Tibial nerve (tissue), 4 donors: ENCODE results near the gene CSNK1G1.

Source experiments
- EP300 ChIP-seq, 2 donors: sonication (generic); formaldehyde crosslinking; IDR thresholded peaks; one replicate each; pipeline ENCODE4 v1.6.1; 2017; ENCODE audit warnings: antibody characterized with exemption in 2 of 2, mild to moderate bottlenecking in 1 of 2
- POLR2A ChIP-seq, 2 donors: fragments of 450-650 bp; IDR thresholded peaks; one replicate each; pipeline ENCODE4 v1.6.1; 2017; ENCODE audit warnings: antibody characterized with exemption in 2 of 2, mild to moderate bottlenecking in 2 of 2, moderate library complexity in 2 of 2
- TF ChIP-seq, protein P1 (sequence below), 5 experiments: fragments of 200-600 bp in 3 of 5; fragments of 450-650 bp in 2 of 5; sonication (generic) in 3 of 5; IDR thresholded peaks; one replicate each; pipeline ENCODE4 v1.5.1; 2016 to 2019; ENCODE audit warnings: antibody characterized with exemption in 5 of 5, mild to moderate bottlenecking in 3 of 5, moderate library complexity in 2 of 5

DNA sequence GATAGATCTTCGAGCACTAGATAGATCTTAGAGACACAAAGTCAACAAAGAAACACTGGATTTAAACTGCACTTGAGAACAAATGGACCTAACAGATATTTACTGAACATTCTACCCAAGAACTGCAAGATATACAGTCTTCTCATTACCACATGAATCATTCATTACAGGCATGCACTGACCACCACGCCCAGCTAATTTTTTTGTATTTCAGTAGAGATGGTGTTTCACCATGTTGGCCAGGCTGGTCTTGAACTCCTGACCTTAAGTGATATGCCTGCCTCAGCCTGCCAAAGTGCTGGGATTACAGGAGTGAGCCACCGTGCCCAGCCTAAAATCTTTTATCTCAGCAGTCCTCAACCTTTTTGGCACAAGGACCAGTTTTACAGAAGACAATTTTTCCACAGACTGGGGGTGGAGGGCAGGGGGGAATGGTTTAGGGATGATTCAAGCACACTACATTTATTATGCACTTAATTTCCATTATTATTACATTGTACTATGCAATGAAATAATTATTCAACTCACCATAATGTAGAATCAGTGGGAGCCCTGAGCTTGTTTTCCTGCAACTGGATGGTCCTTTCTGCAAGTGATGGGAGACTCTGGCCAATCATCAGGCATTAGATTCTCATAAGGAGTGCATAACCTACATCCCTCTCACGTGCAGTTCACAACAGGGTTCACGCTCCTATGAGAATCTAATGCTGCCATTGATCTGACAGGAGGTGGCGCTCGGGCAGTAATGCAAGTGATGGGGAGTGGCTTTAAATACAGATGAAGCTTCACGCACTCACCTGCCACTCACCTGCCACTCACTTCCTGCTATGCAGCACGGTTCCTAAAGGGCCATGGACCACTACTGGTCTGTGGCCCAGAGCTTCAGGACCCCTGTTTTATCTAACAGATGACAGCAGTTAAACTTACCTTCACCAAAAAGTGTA lies 21.7 kb downstream of the CSNK1G1 start:
- TF ChIP-seq, protein P1, sequence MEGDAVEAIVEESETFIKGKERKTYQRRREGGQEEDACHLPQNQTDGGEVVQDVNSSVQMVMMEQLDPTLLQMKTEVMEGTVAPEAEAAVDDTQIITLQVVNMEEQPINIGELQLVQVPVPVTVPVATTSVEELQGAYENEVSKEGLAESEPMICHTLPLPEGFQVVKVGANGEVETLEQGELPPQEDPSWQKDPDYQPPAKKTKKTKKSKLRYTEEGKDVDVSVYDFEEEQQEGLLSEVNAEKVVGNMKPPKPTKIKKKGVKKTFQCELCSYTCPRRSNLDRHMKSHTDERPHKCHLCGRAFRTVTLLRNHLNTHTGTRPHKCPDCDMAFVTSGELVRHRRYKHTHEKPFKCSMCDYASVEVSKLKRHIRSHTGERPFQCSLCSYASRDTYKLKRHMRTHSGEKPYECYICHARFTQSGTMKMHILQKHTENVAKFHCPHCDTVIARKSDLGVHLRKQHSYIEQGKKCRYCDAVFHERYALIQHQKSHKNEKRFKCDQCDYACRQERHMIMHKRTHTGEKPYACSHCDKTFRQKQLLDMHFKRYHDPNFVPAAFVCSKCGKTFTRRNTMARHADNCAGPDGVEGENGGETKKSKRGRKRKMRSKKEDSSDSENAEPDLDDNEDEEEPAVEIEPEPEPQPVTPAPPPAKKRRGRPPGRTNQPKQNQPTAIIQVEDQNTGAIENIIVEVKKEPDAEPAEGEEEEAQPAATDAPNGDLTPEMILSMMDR (IDR thresholded peaks at IDR 0.05) = no peak
- TF ChIP-seq EP300 (IDR thresholded peaks at IDR 0.05) (no peak), POLR2A (IDR thresholded peaks at IDR 0.05) (no peak)
